ENCODE results near the gene PIF1. TPM values are rescaled to one million over a fixed set of nuclear protein-coding genes. Genes with fewer than 3 reads are reported as not detected.

The PIF1 gene, protein sequence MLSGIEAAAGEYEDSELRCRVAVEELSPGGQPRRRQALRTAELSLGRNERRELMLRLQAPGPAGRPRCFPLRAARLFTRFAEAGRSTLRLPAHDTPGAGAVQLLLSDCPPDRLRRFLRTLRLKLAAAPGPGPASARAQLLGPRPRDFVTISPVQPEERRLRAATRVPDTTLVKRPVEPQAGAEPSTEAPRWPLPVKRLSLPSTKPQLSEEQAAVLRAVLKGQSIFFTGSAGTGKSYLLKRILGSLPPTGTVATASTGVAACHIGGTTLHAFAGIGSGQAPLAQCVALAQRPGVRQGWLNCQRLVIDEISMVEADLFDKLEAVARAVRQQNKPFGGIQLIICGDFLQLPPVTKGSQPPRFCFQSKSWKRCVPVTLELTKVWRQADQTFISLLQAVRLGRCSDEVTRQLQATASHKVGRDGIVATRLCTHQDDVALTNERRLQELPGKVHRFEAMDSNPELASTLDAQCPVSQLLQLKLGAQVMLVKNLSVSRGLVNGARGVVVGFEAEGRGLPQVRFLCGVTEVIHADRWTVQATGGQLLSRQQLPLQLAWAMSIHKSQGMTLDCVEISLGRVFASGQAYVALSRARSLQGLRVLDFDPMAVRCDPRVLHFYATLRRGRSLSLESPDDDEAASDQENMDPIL
- 5.9 and 13.4 TPM in 2 replicates for total RNA-seq

GRCh38 chr15:64825431-64826294, at the start of gene PIF1:
Gene PIF1 (minus strand): TSS chr15:64825647. CDS start chr15:64824335, 1,312 bp downstream.

DNA sequence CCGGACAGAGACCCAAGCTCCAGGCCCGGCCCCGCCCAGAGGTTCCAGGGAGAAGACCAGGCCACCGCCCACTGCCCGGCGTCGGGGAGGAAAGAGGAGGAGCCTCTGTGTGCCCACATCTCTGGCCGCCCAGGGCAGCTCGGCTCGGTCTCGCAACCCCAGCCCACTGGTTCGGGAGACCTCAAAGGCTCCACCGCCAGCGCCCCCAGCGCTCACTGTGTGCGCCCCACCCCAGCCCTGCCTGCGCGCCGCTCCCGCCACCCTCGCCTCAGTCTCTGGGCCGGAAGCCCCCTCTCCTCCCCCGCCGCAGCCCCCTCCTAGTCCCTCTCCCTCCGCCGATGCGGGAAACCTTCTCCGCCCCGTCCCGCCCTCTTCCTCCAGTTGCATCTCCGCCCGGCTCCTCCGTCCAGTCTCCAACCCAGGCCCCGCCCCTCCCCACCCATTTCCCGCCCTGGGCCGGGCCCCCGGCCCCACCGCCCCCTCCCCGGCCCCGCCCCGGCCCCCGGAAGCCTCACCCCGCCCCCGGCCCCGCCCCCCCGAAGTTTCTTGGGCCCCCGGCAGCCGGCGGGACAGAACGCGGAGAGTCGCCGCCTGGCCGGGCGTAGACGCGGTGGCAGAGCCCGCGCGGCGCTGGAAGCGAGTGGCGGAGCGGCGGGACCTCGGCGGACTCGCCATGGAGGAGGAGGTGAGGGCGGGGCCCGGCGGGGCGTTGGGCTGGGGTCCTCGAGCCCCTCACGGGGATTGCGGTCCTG, 16.1 kb upstream of the PIF1 start, which contains the start of gene PLEKHO2:
PLEKHO2 (plus strand) TSS at position 572 of the 752 bp plus-strand sequence; CDS start at position 674, 102 bp downstream.

DNA sequence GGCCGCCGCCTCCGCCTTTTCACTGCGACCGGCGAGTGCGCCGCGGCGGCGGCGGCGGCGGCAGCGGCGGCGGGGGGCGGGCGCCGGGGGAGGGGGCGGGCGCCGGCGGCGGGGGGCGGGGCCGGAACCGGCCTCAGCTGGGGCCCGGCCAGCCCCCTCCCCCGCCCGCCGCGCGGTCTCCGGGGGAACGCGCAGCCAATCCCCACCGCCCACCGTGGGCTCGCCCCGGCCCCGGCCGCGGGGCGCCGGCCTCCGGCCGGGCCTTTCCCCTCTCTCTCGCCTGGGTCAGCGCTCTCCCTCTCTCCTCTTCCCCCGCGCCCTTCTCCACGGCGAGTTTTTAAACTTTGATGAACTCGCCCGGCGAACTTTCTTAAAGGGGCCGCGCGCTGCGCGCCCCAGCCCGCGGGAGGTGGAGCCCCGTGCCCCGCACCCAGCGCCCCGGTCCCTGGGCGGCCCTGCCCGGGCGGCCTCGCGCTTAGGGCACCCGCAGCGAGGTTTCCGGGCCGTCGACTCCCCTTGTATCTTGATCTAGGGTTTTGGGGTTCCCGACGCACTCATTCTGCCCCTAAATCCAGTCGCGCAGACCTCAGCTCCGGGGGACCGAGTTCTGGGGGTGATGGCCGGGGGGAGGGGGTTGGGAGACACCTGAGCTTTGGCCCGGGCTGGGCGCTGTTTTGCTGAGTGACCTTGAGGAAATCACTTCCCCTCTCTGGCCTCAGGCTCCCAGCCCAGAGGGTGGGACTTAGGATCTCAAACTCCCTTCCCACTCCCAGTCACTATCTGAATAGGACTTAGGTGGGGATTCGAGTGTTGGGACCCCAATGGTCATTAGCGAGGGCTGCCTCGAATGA, 49.7 kb downstream of the PIF1 start, which contains the start of gene RBPMS2:
RBPMS2 (minus strand) TSS at position 39 of the 851 bp plus-strand sequence. CDS start 270 bp downstream, outside the sequence.

Other genes with a start within 250 kb of the PIF1 start
- gene RBPMS2, start 50.1 kb downstream of the PIF1 start, total RNA-seq, result 0.25 TPM in 1 of 2 replicates, not detected in the other
- gene PLEKHO2, start 16.3 kb upstream of the PIF1 start, total RNA-seq, result 34.0 and 40.3 TPM in 2 replicates
- 1.8 and 3.9 TPM in 2 replicates for gene ANKDD1A, start 86.3 kb upstream of the PIF1 start, total RNA-seq
- 40.8 and 60.5 TPM in 2 replicates for gene SPG21, start 164.3 kb upstream of the PIF1 start, total RNA-seq
- gene MTFMT, start 204.0 kb upstream of the PIF1 start, total RNA-seq, result 8.3 and 10.7 TPM in 2 replicates
- gene SLC51B, start 219.7 kb upstream of the PIF1 start, total RNA-seq, result not detected in 2 replicates
- gene RASL12, start 242.3 kb upstream of the PIF1 start, total RNA-seq, result 0.16 TPM in 1 of 2 replicates, not detected in the other